HG03039 (cell line): ENCODE results near the gene SCLY.
"Not testable (repeated sequence)": the region's sequence is repeated elsewhere in the genome, so short reads cannot be mapped to it uniquely, and the experiment has no call there.

Experiments
- ATAC-seq: cut with Tn5 transposase; IDR thresholded peaks from one replicate; pipeline ENCODE4 v1.9.1; 2021; ENCODE audit warnings: mild to moderate bottlenecking, moderate library complexity; ENCODE audit not compliant: unreplicated experiment

Gene SCLY

DNA sequence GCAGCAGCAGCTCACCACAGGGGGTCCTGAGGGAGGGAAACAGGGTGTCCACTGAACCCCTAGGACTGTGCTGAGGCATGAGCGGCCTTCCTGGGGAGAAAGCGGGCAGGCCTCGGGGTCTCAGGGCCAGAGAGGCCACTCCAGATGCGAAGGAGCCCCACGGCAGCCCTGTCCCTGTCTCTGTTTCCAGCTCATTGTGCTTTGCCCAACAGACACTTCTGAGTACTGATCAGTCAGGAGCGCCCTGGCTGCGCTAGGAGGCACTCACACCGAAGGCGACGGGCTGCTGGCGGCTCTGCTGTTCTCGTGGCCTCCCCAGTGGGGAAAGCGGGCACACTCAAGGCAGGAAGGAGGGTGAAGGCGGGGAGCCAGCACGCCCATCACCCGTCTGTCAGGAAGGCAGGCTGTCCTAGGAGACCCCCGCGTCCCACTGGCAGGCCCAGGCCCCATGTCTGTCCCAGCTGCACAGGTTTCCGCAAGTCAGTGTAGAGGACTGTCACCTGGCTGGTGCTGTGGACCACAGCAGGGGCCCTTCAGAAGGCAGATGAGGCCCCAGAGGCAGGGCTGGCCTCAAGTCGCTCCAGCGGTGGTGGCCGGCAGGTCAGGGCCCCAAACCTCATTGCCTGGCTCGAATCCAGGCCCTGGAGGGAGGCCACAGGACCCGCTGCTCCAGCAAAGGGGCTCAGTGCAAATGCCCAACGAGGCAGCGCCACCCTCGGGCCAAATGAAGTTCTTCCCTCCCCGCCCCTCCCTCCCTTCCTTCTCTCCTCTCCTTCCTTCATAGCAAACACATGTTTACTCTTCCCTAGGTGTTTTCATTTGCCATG lies 46.1 kb downstream of the SCLY start:
- ATAC-seq: no peak

- peak; percentile 51 for ATAC-seq
Measured at GRCh38 chr2:238107525-238108422, 47.0 kb downstream of the SCLY start.

GRCh38 chr2:238108423-238109183 lies 47.8 kb downstream of the SCLY start:
- ATAC-seq: no peak

DNA sequence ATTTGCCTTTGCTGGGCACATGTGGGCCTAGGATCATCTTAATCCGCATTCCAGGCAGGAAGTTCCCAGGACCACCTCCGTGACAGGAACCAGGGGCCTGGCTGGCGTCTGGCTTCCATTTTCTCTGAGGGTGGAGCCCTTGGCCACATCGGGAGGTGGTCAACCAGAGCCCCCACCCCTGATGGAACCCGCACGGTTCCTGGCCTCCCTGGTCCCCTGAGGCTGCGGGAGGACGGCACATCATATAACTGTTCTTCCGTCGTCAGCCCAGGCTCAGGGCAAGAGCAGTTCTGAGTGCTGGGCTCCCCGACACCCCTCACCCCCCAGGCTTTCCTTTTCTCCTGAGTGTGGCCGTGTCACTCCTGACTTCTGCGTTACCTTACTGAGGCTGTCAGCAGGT lies 52.8 kb downstream of the SCLY start:
- ATAC-seq: no peak

DNA sequence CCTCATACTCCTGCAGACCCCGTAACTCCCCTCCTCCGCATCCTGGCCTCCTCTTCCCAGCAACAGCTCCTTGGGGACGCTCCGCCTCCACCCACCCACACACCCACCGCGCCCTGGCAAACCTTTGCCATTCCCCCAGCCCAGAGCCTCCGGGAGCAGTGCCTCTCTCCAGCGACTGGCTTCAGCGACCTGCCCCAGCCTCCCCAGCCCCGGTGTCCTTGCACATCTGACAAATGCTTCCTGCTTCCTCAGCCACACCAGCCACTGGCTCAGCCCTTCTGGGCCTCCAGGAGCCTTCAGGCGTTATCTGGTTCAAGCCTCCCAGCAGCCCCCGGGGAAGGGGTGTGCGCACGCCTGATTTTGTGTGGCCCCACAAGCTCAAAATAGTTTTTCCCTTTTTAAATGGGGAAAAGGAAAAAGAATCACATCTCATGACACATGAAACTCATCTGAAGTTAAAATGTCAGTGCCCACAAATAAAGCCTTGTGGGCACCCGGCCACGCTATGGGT lies 53.6 kb downstream of the SCLY start:
- no peak for ATAC-seq

- no peak for ATAC-seq
Measured at GRCh38 chr2:238114851-238115660, 54.3 kb downstream of the SCLY start.

DNA sequence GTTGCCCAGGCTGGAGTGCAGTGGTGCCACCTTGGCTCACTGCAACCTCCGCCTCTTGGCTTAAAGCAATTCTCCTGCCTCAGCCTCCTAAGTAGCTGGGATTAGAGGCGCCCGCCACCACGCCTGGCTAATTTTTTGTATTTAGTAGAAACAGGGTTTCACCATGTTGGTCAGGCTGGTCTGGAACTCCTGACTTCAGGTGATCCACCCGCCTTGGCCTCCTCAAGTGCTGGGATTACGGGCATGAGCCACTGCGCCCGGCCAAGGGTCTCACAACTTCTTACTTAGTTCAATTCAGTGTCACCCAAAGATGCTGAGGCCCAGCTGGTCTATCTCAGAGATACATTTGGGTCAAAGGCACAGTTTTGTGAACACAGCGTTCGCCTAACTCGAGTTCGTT lies 54.9 kb downstream of the SCLY start:
- not testable (repeated sequence) for ATAC-seq

DNA sequence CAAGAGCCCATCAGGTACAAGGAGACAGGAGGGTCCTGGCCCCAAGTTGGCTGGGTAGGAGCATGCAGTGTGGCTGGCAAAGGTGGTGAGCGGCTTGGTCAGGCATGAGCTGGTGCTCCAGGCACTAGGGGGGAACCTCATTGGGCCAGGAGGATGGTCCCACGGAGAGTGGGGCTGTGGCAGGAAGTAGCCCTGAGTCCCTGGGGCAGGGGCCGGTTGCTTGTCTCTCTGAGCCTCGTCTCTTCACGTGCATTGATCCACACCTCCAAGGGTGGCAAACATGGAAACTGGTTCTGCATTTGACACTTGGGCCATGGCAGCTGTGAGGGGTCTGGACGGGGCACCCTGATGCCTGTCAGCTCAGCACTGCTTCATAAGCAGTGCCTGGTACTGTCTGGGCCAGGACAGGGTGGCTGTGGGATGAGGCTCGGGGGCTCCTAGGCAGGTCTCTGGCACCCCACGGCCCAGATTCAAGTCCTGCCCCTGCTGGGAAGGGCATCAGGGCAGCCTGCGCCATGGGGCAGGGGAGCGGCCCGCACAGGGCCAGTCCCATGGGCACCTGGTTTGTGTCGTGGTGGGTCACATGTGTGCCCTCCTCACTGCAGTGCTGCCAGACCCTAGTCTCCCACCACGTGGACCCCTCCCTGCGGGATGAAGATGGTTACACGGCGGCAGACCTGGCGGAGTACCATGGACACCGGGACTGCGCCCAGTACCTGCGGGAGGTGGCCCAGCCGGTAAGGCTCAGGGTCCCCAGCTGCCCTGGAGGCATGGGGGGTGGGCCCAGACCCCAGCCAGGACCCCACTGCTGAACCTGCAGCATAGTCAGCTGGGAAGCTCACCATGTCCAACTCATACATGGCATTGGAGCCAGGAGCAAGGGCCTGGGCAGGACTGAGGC lies 55.7 kb downstream of the SCLY start:
- no peak for ATAC-seq

DNA sequence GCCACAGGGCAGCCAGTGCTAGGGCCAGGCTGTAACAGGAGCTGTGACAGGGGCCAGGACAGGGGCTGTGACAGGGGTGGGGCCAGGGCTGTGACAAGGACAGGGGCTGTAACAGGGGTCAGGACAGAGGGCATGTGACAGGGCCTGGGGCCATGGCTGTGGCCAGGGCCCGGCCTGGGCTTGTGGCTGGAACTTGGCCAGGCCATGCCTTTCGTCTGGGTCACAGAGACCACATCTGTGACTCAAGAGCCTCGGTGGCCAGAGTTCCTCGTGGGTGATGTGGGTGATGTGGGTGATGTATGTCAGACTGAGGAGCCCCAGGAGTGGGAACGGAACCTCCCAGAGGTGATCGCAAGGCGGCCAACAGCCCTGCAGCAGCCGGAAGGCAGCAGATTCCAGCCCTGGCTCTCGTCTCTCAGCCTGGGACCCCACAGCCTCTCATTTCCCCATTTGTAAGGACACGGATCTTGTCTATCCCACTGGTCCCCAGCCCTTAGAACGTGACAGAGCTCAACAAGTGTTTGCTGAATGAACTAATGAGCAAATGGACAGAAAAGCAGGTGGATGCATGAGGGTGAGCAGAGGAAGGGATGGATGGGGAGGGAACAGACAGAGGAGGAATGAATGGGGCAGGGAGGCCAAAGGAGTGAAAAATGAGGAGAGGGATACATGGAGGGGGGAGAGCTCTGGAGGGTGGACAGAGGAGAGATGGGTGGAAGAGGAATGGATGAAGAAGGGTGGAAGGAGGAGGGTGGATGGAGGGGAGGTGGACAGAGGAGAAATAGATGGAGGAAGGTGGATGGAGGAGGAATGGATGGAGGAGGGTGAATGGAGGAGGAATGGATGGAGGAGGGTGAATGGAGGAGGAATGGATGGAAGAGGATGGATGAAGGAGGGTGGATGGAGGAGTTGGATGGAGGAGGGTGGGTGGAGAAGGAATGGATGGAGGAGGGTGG lies 56.7 kb downstream of the SCLY start:
- no peak for ATAC-seq

DNA sequence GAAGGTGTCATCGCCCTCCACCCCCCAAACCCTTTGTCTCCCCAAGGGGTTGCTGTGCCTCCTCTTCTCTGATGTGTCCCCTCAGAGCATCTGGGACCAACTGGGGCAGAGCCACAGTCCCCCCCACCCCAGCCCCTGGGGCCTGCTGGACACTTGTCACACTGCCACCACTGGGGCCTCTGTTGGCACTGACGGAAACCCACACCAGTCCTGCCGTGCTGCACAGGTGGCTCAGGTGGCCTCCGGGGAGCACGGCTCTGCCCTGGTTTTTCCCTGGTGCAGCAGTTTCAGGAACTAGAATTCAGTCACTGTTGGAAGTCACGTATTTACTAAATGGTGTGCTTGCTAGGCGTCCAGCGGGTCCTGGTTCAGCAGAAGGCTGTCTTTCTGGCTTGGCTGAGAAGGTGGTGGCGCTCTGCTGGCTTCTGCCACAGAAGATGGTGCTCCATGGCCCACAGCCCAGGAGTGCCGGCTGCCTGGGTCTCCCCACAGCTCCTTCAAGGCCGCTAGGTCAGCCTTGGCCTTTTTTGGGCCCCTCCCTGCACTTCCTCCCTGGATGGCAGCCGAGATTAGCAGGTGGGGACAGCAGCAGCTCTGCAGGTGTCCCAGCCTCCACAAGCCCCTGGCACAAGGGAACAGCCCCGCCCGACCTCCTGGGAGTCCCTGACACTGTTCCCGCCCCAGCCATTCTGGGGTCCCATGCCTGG lies 59.1 kb downstream of the SCLY start:
- no peak for ATAC-seq

GRCh38 chr2:238120463-238121298 lies 59.9 kb downstream of the SCLY start:
- ATAC-seq: no peak

DNA sequence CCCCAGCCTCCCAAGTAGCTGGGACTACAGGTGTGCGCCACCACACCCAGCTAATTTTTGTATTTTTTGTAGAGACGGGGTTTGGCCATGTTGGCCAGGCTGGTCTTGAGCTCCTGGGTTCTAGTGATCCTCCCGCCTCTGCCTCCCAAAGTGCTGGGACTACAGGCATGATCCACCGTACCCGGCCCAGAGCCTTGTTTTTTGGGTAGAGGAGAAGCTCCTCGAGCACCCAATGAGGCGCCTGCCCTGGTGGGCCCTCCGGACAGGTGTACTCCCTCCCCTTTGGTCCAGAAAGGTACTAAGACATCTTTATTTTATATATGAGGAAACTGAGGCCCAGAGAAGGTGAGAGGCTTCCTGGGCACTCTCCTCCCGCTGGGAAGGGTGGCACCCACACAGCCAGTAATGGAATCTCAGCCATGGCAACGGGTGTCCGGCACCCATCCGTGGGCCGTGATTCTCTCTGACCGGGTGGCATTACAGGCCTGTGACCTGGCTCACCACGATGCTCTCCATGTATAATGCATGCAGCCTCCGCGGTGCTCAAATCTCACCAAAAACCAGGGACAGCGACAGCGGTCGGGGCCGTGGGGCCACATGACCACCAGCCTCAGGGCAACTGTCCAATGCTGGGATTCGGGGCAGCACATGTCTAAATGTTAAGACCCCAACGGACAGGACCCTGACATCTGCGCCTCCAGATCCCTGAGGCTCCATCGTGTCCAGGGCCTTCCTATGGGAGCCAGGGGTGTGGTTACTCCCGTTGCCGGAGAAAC lies 60.9 kb downstream of the SCLY start:
- ATAC-seq: no peak

GRCh38 chr2:238122287-238123217 lies 61.8 kb downstream of the SCLY start:
- ATAC-seq: no peak

DNA sequence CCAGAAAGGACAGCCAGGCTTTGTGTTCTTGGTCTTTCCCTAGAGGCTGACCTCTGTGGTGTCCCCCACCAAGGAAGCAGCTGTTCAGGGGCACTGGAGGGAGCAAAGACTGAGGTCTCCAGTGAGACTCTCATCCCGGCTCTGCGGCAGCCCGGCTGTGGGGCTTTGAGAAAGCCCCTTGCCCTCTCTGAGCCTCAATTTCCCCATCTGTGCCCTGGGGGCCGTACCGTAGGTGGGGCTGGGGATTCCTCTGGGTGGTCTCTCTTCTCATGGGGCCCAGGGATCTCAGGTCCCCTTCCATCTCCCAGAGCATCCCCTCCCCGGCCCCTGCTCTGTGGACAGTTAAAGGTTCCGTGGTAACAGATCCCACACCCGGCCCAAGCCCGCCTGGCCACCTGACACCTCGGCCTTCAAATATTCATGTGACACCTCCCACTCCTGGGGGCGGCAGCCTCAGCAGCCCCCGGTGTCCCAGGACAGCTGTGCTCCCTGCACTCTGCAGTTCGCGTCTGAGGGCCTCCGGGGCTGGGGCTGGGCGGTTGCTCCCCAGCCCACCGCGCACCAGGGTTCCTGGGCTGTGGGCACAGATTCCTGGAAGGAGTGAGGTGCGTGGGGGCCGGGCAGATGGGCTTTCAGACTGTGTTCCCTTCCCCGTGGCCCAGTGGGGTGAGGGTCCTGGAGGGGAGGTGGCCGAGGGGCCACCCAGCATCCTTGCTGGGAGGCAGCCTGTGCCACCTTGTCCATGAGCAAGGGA lies 62.6 kb downstream of the SCLY start:
- no peak for ATAC-seq
